HG03025 (cell line): ENCODE data around the gene NTM.
"Not testable (repeated sequence)": the region's sequence is repeated elsewhere in the genome, so short reads cannot be mapped to it uniquely, and the experiment has no call there.

Source experiments
- ATAC-seq: cut with Tn5 transposase; IDR thresholded peaks from one replicate; pipeline ENCODE4 v1.9.1; 2021; ENCODE audit warnings: mild to moderate bottlenecking, moderate library complexity; ENCODE audit not compliant: unreplicated experiment, low FRiP score

The NTM gene

GRCh38 chr11:131370090-131370751, at the start of gene NTM:
Gene NTM (plus strand): TSS chr11:131370615.
- ATAC-seq: no peak

GRCh38 chr11:131324921-131325570, 45.4 kb upstream of the NTM start:
- ATAC-seq: no peak

- no peak for ATAC-seq
These were observed 43.6 kb upstream of the NTM start for GRCh38 chr11:131326829-131327228.

- ATAC-seq: no peak
These were observed 43.0 kb upstream of the NTM start for GRCh38 chr11:131327421-131327820.

- ATAC-seq: no peak
These were observed 41.6 kb upstream of the NTM start for GRCh38 chr11:131328843-131329242.

GRCh38 chr11:131331010-131331409, 39.4 kb upstream of the NTM start:
- no peak for ATAC-seq

- no peak for ATAC-seq
These were observed 38.9 kb upstream of the NTM start for GRCh38 chr11:131331546-131331945.

GRCh38 chr11:131334601-131335000, 35.8 kb upstream of the NTM start:
- no peak for ATAC-seq

- not testable (repeated sequence) for ATAC-seq
These were observed 28.5 kb upstream of the NTM start for GRCh38 chr11:131341900-131342299.

GRCh38 chr11:131342442-131342841, 28.0 kb upstream of the NTM start:
- not testable (repeated sequence) for ATAC-seq

GRCh38 chr11:131345406-131345805, 25.0 kb upstream of the NTM start:
- ATAC-seq: no peak

GRCh38 chr11:131349368-131350086, 20.9 kb upstream of the NTM start:
- no peak for ATAC-seq

- no peak for ATAC-seq
These were observed 19.5 kb upstream of the NTM start for GRCh38 chr11:131350872-131351271.

- no peak for ATAC-seq
These were observed 18.6 kb upstream of the NTM start for GRCh38 chr11:131351848-131352247.

GRCh38 chr11:131353766-131354165, 16.6 kb upstream of the NTM start:
- ATAC-seq: no peak

- ATAC-seq: no peak
These were observed 16.1 kb upstream of the NTM start for GRCh38 chr11:131354251-131354701.

GRCh38 chr11:131356206-131356605, 14.2 kb upstream of the NTM start:
- ATAC-seq: no peak

- ATAC-seq: no peak
These were observed 5.0 kb upstream of the NTM start for GRCh38 chr11:131365329-131365930.

GRCh38 chr11:131370901-131371790, 731 bp downstream of the NTM start:
- ATAC-seq: no peak

GRCh38 chr11:131371791-131372104, 1.3 kb downstream of the NTM start:
- ATAC-seq: no peak
